Measurements from ENCODE around the gene ROBO1.
A peak's percentile ranks its signal among the peaks of the same experiment; 100 is the strongest.

ROBO1 gene

GRCh38 chr3:78848392-78849288 is 919.2 kb downstream of the ROBO1 start:
- Mint-ChIP-seq H3K27me3 (ENCODE audit: low read depth, poor library complexity) (no peaks in the 10 kb centered on the region), H3K27ac (peak overlapping the region; percentile 39), H3K4me1 (peaks cover 60% of the 10 kb centered on the region), H3K4me3 (no peak overlapping the region), H3K36me3 (ENCODE audit: low read depth) (peaks cover 25% of the 10 kb centered on the region), H3K9me3 (no peaks in the 10 kb centered on the region)
- TF ChIP-seq CTCF (IDR thresholded peaks at IDR 0.05): no peak
- no peak for DNase-seq

- no peak for TF ChIP-seq CTCF (IDR thresholded peaks at IDR 0.05)
- H3K9me3 Mint-ChIP-seq: no peaks in the 10 kb centered on the region
- peak overlapping the region; percentile 98 for H3K27ac Mint-ChIP-seq
- H3K27me3 Mint-ChIP-seq (ENCODE audit: low read depth, poor library complexity): no peaks in the 10 kb centered on the region
- H3K4me1 Mint-ChIP-seq: peaks cover 60% of the 10 kb centered on the region
- DNase-seq: no peak
- H3K4me3 Mint-ChIP-seq: no peak overlapping the region
- H3K36me3 Mint-ChIP-seq (ENCODE audit: low read depth): peaks cover 15% of the 10 kb centered on the region
Measured at GRCh38 chr3:78847603-78848002, 920.2 kb downstream of the ROBO1 start.

GRCh38 chr3:78847203-78847602 is 920.6 kb downstream of the ROBO1 start:
- DNase-seq: no peak
- TF ChIP-seq CTCF (IDR thresholded peaks at IDR 0.05): no peak
- Mint-ChIP-seq H3K36me3 (ENCODE audit: low read depth) (peaks cover 11% of the 10 kb centered on the region), H3K9me3 (no peaks in the 10 kb centered on the region), H3K4me1 (peaks cover 60% of the 10 kb centered on the region), H3K4me3 (peak overlapping the region; percentile 55), H3K27me3 (ENCODE audit: low read depth, poor library complexity) (no peaks in the 10 kb centered on the region), H3K27ac (peak overlapping the region; percentile 98)

- no peak for DNase-seq
- Mint-ChIP-seq H3K27me3 (ENCODE audit: low read depth, poor library complexity) (no peaks in the 10 kb centered on the region), H3K4me1 (peaks cover 60% of the 10 kb centered on the region), H3K4me3 (peak overlapping the region; percentile 55), H3K27ac (peak overlapping the region; percentile 98), H3K36me3 (ENCODE audit: low read depth) (peaks cover 10% of the 10 kb centered on the region), H3K9me3 (no peaks in the 10 kb centered on the region)
- TF ChIP-seq CTCF (IDR thresholded peaks at IDR 0.05): no peak
Measured at GRCh38 chr3:78846718-78847117, 921.1 kb downstream of the ROBO1 start.

- Mint-ChIP-seq H3K27ac (peak overlapping the region; percentile 91), H3K27me3 (ENCODE audit: low read depth, poor library complexity) (no peaks in the 10 kb centered on the region), H3K36me3 (ENCODE audit: low read depth) (peaks cover 10% of the 10 kb centered on the region), H3K4me1 (peaks cover 60% of the 10 kb centered on the region), H3K4me3 (no peak overlapping the region), H3K9me3 (no peaks in the 10 kb centered on the region)
- DNase-seq: no peak
- TF ChIP-seq CTCF (IDR thresholded peaks at IDR 0.05): no peak
Measured at GRCh38 chr3:78845605-78846004, 922.2 kb downstream of the ROBO1 start.

GRCh38 chr3:78844307-78844706 is 923.5 kb downstream of the ROBO1 start:
- Mint-ChIP-seq H3K27me3 (ENCODE audit: low read depth, poor library complexity) (no peaks in the 10 kb centered on the region), H3K4me3 (no peak overlapping the region), H3K9me3 (no peaks in the 10 kb centered on the region), H3K27ac (peak overlapping the region; percentile 74), H3K36me3 (ENCODE audit: low read depth) (peaks cover 5% of the 10 kb centered on the region), H3K4me1 (peaks cover 53% of the 10 kb centered on the region)
- no peak for DNase-seq
- no peak for TF ChIP-seq CTCF (IDR thresholded peaks at IDR 0.05)
